ENCODE measurements around the gene CCDC148. TPM values are rescaled to one million over a fixed set of nuclear protein-coding genes. Genes with fewer than 3 reads are reported as not detected.
A peak's percentile ranks its signal among the peaks of the same experiment; 100 is the strongest.
"Not testable (repeated sequence)": the region's sequence is repeated elsewhere in the genome, so short reads cannot be mapped to it uniquely, and the experiment has no call there.

The CCDC148 gene
- total RNA-seq, 1 donor, result 0.72 TPM

DNA sequence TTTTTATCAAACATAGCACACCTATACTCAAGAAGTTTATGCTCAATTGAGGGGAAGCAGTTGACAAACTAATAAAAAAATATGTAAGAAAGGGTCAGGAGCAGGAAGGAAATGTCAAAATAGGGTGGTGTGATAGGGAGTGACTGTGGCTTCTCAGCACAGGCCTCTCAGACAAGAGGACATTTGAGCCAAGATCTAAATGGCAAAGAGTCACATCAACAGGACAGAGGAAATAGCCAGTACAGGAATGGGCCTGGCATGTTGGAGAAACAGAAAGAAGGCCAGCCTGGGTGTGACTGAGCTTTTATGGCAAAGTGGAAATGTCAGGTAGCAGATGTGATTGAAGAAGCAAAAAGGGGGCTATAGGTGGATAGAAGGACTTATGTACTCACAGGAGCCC is 117.0 kb downstream of the CCDC148 start:
- H3K4me3 ChIP-seq (ENCODE audit: low read depth, low read length), result no peak overlapping the region
- TF ChIP-seq, protein P1, sequence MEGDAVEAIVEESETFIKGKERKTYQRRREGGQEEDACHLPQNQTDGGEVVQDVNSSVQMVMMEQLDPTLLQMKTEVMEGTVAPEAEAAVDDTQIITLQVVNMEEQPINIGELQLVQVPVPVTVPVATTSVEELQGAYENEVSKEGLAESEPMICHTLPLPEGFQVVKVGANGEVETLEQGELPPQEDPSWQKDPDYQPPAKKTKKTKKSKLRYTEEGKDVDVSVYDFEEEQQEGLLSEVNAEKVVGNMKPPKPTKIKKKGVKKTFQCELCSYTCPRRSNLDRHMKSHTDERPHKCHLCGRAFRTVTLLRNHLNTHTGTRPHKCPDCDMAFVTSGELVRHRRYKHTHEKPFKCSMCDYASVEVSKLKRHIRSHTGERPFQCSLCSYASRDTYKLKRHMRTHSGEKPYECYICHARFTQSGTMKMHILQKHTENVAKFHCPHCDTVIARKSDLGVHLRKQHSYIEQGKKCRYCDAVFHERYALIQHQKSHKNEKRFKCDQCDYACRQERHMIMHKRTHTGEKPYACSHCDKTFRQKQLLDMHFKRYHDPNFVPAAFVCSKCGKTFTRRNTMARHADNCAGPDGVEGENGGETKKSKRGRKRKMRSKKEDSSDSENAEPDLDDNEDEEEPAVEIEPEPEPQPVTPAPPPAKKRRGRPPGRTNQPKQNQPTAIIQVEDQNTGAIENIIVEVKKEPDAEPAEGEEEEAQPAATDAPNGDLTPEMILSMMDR (IDR thresholded peaks at IDR 0.05; ENCODE audit: insufficient read depth, low read length), result no peak
- DNase-seq (ENCODE audit: low read depth), result no peak

DNA sequence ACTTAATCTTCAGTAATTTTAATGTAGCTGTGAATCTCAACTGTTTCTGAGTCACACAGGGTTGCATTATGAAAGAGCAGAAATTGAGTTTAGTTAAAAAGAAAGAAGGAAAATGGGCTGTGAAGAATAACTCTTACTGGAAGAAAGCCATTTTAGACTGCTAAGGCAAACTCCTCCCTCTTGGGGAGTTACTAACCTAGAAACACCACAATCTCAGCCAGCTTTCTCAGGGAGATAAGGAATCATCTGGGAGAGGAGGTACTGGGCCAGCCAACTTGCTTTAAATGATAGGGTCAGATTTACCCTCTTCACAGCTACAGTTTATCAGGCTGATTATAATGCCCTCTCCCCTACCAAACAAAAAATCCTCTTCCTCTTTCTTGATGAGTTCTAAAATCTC is 119.5 kb downstream of the CCDC148 start:
- peak; percentile 6 for DNase-seq (ENCODE audit: low read depth)
- TF ChIP-seq, protein P1 (IDR thresholded peaks at IDR 0.05; ENCODE audit: insufficient read depth, low read length), result no peak
- H3K4me3 ChIP-seq (ENCODE audit: low read depth, low read length), result no peak overlapping the region

- DNase-seq (ENCODE audit: low read depth), result not testable (repeated sequence)
Observed at GRCh38 chr2:158331799-158332198, 124.8 kb downstream of the CCDC148 start.

DNA sequence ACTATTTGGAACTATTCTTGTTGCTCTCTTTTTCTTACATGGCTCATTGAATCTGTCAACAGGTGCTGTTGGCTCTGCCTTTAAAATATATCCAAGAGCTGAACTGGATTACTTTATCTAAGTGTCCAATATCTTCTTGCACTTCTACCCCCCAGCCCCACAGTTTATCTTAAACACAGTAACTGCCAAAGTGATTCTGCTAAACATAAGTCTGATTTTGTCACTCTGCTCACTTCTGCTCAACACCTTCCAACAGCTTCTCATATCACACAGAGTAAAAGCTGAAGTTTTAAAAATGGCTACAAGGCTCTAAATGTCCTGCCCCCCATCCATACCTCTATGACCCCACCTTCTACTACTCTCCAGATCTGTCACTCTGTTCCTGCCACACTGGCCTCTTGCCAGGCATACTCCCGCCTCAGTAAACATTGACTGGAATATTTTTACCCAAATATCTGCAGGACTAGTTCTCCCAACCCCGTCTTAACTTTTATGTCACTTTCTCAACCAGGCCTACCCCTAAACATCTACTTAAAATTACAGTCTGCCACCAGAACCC is 130.7 kb downstream of the CCDC148 start:
- no peak for DNase-seq (ENCODE audit: low read depth)
- H3K4me3 ChIP-seq (ENCODE audit: low read depth, low read length), result no peak overlapping the region
- TF ChIP-seq, protein P1 (IDR thresholded peaks at IDR 0.05; ENCODE audit: insufficient read depth, low read length), result no peak

More at GRCh38 chr2:158331799-158332198, 124.8 kb downstream of the CCDC148 start:
- not testable (repeated sequence) for H3K4me3 ChIP-seq (ENCODE audit: low read depth, low read length)

- DNase-seq (ENCODE audit: low read depth), result peak; percentile 18
- no peak overlapping the region for H3K4me3 ChIP-seq (ENCODE audit: low read depth, low read length)
- TF ChIP-seq, protein P1 (IDR thresholded peaks at IDR 0.05; ENCODE audit: insufficient read depth, low read length), result no peak
Observed at GRCh38 chr2:158325031-158325781, 131.3 kb downstream of the CCDC148 start.

DNA sequence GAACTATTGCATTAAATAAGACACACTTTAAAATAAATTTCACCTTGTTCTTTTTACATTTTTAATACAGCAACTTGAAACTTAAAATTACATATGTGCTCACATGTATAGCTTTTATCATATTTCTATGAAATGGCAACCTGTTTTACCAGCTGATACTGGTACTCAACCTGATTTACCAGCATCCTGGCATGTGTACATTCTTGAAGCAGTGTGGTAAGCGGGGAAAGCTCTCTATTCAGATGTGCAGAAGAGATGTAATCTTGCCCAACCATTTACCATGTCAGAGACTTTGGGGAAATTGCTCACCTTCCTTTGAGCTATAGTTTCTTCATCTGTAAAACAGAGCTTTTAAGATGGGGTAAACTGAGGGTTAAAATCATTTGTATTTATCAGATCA is 133.2 kb downstream of the CCDC148 start:
- H3K4me3 ChIP-seq (ENCODE audit: low read depth, low read length), result no peak overlapping the region
- TF ChIP-seq, protein P1 (IDR thresholded peaks at IDR 0.05; ENCODE audit: insufficient read depth, low read length), result no peak
- no peak for DNase-seq (ENCODE audit: low read depth)

GRCh38 chr2:158321264-158321663 is 135.3 kb downstream of the CCDC148 start:
- H3K4me3 ChIP-seq (ENCODE audit: low read depth, low read length), result no peak overlapping the region
- DNase-seq (ENCODE audit: low read depth), result peak; percentile 52
- TF ChIP-seq, protein P1 (IDR thresholded peaks at IDR 0.05; ENCODE audit: insufficient read depth, low read length), result no peak

Measured in fibroblast of the aortic adventitia (primary cell).